Measurements from ENCODE around the gene HPCAL1.
A peak's percentile ranks its signal among the peaks of the same experiment; 100 is the strongest.

HPCAL1 gene

GRCh38 chr2:10453905-10454298 is 151.2 kb downstream of the HPCAL1 start:
- TF ChIP-seq CTCF (conservative IDR thresholded peaks at IDR 0.05), result no peak
- peak overlapping the region; percentile 73; the same call in 1 of the 2 replicates for H3K27ac ChIP-seq

GRCh38 chr2:10454505-10454904 is 151.8 kb downstream of the HPCAL1 start:
- no peak for TF ChIP-seq CTCF (conservative IDR thresholded peaks at IDR 0.05)
- H3K27ac ChIP-seq, result peak overlapping the region; percentile 73; the same call in 1 of the 2 replicates

GRCh38 chr2:10457195-10457594 is 154.5 kb downstream of the HPCAL1 start:
- H3K27ac ChIP-seq, result peak overlapping the region; percentile 82

GRCh38 chr2:10457846-10458598 is 155.3 kb downstream of the HPCAL1 start:
- H3K27ac ChIP-seq, result peak overlapping the region; percentile 82
- TF ChIP-seq CTCF (conservative IDR thresholded peaks at IDR 0.05), result no peak

- no peak overlapping the region for H3K27ac ChIP-seq
- no peak for TF ChIP-seq CTCF (conservative IDR thresholded peaks at IDR 0.05)
Measured at GRCh38 chr2:10460366-10460796, 157.7 kb downstream of the HPCAL1 start.

- TF ChIP-seq CTCF (conservative IDR thresholded peaks at IDR 0.05), result no peak
- no peak overlapping the region for H3K27ac ChIP-seq
Measured at GRCh38 chr2:10462178-10463083, 159.7 kb downstream of the HPCAL1 start.

- TF ChIP-seq CTCF (conservative IDR thresholded peaks at IDR 0.05), result no peak
- H3K27ac ChIP-seq, result peak overlapping the region; percentile 56
Measured at GRCh38 chr2:10465910-10466309, 163.2 kb downstream of the HPCAL1 start.

Data from VCaP (cell line).